SW480 (cell line): ENCODE measurements around the gene CCSAP.
A peak's percentile ranks its signal among the peaks of the same experiment; 100 is the strongest.
"Not testable (repeated sequence)": the region's sequence is repeated elsewhere in the genome, so short reads cannot be mapped to it uniquely, and the experiment has no call there.

ENCODE experiments used
- DNase-seq: peaks from one replicate; pipeline ENCODE4 v3.0.0-alpha.2; 2016; ENCODE audit warnings: low spot score

Gene CCSAP

GRCh38 chr1:229342656-229343569 lies at the start of gene CCSAP:
Gene CCSAP, minus strand, starts transcription at chr1:229343047. Its CDS starts 582 bp downstream, at chr1:229342465.
- DNase-seq = peak; percentile 44

GRCh38 chr1:229390130-229390529 lies 47.3 kb upstream of the CCSAP start:
- no peak for DNase-seq

- no peak for DNase-seq
Observed at GRCh38 chr1:229388897-229389580, 46.2 kb upstream of the CCSAP start.

GRCh38 chr1:229385853-229386456 lies 43.1 kb upstream of the CCSAP start:
- no peak for DNase-seq

GRCh38 chr1:229384822-229385221 lies 42.0 kb upstream of the CCSAP start:
- DNase-seq = no peak

GRCh38 chr1:229383961-229384360 lies 41.1 kb upstream of the CCSAP start:
- DNase-seq = no peak

- no peak for DNase-seq
Observed at GRCh38 chr1:229383188-229383587, 40.3 kb upstream of the CCSAP start.

- DNase-seq = no peak
Observed at GRCh38 chr1:229381234-229381633, 38.4 kb upstream of the CCSAP start.

- no peak for DNase-seq
Observed at GRCh38 chr1:229380536-229381160, 37.8 kb upstream of the CCSAP start.

- no peak for DNase-seq
Observed at GRCh38 chr1:229379846-229380245, 37.0 kb upstream of the CCSAP start.

- DNase-seq = no peak
Observed at GRCh38 chr1:229378586-229379367, 35.9 kb upstream of the CCSAP start.

- not testable (repeated sequence) for DNase-seq
Observed at GRCh38 chr1:229378035-229378434, 35.2 kb upstream of the CCSAP start.

GRCh38 chr1:229377429-229377828 lies 34.6 kb upstream of the CCSAP start:
- no peak for DNase-seq

GRCh38 chr1:229376521-229376920 lies 33.7 kb upstream of the CCSAP start:
- DNase-seq = no peak

- no peak for DNase-seq
Observed at GRCh38 chr1:229374485-229374884, 31.6 kb upstream of the CCSAP start.

GRCh38 chr1:229373395-229373794 lies 30.5 kb upstream of the CCSAP start:
- DNase-seq = no peak

GRCh38 chr1:229372251-229372650 lies 29.4 kb upstream of the CCSAP start:
- DNase-seq = no peak

GRCh38 chr1:229371624-229372023 lies 28.8 kb upstream of the CCSAP start:
- no peak for DNase-seq

GRCh38 chr1:229370601-229371021 lies 27.8 kb upstream of the CCSAP start:
- DNase-seq = no peak

- DNase-seq = no peak
Observed at GRCh38 chr1:229368347-229368746, 25.5 kb upstream of the CCSAP start.

- no peak for DNase-seq
Observed at GRCh38 chr1:229365569-229365968, 22.7 kb upstream of the CCSAP start.
